NAMALWA (cell line): ENCODE data around the gene CACNA1E.

Experiments
- DNase-seq: peaks from one replicate; pipeline ENCODE4 v3.0.0-alpha.2; 2015; ENCODE audit warnings: low spot score

Gene CACNA1E

DNA sequence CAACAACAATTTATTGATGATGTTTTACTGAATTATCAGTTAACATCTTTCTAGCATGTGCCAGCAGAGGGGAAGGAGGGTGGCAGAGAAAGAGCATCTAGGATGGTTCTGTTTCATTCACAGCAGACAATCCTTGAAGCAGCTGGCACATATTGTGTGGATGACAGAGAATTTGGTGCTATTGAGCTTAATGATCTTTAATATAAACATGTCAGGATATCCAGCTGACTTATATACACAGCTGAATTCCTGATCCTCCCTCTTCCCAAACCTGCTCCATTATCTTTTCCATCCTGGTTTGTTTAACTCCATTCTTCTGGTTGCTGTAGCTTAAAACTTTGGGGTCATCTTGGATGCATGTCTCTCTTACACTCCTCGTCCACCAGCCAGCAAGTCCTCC lies 218.6 kb downstream of the CACNA1E start:
- DNase-seq: no peak

DNA sequence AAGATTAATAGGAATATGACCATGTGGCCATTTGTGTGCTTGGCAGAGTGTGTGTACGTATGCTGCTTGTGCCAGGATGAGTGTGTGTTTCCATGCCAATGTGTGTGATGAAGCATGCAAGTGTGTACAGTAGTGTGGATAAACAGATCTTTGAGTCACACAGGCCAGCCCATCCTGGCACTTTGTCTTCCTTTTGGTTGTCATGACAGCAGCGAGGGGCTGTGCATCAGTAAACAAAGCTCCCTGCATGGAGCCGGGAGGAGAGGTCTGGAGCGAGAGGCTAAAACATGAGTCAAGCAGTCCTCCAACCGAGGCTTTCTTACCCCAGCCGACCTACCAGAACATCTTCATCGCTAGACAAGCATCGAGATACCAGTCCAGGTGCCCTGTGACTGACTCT lies 221.2 kb downstream of the CACNA1E start:
- DNase-seq: no peak

DNA sequence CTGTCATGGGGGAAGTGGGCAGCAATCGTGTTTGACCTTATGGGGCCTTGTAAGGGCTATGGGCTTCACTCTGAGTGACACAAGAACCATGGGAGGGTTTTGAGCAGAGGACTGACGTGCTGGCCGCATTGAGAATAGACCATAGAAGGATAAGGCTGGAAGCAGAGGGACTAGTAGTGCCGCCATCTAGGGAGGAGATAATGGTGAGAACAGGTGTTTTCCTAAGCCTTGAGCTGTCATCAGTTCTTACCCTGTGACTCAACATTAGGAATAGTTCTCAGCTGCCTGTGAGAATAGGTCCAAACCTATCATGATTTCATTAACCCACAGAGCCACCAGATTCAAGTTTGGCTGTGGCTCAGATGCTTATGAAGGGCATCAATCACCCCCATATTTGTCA lies 228.5 kb downstream of the CACNA1E start:
- no peak for DNase-seq

DNA sequence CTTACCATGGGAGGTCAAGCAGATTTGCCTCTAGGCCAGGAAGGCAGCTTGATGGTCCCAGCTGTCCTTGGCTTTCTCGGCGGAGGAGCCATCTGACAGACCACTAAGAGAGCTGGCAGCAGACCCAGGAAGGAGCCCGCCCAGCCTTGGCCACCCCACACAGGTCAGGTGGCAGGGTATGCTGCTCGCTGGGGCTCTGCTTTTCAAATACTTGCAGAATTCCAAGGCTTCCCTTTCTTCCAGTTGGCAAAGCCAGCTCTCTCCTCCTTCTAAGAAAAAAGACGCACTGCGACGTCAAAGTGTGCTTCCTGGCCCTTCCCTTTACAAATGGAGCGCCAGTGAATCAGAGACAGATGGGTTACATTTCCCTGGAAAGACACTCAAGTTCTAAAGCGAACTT lies 229.4 kb downstream of the CACNA1E start:
- no peak for DNase-seq

DNA sequence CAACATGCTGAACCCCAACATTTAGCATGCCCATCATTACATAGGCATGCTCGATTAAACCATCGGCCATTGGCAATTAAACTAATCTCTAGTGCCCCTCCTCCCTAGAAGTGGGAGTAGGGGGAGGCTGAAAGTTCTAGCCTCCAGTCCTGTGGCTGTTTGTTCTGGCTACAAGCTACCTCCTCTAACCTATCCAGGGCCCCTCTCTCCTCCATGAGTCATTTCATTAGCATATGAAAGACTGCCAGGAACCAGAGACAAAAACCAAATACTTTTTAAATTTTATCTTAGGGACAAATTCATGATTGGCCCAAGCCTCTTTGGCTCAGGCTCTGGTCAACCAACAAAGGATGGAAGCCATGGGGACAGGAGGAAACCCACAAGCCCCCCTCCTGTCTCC lies 231.1 kb downstream of the CACNA1E start:
- no peak for DNase-seq

DNA sequence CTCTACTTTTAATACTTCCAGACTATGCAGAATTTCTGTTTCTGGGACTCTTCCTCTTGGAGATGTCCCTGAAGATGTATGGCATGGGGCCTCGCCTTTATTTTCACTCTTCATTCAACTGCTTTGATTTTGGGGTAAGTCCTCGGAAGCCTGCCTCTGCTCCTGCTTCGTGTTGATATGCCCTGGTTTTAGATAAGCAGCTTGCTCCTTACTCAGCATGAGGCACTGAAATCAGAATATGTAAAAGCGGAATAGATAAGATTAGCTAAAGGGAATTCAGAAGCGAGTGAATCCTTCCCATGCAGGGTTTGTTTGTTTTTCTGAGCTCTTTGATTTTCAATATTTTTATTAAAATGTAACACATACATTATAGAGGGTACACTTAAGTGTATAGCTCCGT lies 234.7 kb downstream of the CACNA1E start:
- DNase-seq: no peak

DNA sequence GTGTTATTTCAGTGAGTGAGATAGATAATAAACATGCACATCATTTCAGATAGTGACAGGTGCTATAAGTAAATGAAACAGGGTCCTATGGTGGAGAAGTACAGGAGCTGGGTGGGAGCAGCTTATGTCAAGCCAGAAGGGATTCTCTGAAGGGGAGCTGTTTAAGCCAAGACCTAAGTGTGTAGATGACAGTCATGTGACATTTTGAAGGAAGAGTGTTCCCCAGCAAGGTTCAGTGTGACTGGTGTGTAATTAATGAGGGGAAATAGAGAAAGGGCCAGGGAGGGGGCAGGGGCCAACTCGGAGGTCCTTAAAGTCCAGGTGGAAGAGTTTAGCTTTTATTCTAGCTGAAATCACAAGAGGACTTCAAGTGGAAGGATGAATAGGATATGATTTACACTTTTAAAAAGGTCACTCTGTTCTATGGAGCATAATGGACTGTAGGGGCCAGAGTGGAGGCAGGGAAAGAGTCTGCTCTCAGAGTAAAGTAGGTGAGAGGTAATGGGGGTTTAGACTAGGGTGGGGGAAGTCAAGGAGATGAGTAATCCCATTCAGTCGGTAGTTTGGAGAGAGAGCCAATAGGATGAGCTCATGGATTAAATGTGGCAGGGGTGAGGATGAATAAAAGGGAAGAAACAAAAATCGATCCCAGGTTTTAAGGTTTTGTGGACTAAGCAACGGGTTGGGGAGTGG lies 243.1 kb downstream of the CACNA1E start:
- DNase-seq: no peak

DNA sequence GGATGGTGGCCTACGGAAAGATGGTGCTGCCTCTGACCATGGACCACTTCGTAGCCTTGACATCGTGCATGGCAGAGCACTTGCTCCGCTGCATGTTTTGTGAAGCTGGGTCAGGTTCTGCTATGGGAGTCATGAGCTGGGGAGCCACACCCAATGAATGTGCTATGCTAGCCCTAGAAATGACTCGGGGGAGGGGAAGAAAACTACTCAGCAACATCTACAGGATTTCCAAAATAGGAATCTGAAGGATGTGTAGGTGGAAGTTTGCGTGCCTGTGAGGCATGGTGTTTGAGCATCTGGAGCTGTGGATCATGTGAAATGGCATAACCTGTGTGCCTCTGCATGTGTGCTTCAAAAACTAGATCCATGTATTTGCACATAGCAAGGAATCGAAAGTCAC lies 247.3 kb downstream of the CACNA1E start:
- DNase-seq: no peak

DNA sequence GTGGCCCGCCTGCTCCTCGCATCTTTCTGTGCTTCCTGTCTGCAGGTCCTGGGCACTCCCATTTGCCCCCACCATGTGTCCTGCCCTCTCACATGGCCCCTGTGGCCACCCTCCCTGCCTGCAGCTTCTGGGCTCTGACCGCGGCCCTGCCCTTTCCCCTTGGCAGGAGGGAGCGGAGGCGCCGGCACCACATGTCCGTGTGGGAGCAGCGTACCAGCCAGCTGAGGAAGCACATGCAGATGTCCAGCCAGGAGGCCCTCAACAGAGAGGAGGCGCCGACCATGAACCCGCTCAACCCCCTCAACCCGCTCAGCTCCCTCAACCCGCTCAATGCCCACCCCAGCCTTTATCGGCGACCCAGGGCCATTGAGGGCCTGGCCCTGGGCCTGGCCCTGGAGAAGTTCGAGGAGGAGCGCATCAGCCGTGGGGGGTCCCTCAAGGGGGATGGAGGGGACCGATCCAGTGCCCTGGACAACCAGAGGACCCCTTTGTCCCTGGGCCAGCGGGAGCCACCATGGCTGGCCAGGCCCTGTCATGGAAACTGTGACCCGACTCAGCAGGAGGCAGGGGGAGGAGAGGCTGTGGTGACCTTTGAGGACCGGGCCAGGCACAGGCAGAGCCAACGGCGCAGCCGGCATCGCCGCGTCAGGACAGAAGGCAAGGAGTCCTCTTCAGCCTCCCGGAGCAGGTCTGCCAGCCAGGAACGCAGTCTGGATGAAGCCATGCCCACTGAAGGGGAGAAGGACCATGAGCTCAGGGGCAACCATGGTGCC lies 249.1 kb downstream of the CACNA1E start:
- no peak for DNase-seq

DNA sequence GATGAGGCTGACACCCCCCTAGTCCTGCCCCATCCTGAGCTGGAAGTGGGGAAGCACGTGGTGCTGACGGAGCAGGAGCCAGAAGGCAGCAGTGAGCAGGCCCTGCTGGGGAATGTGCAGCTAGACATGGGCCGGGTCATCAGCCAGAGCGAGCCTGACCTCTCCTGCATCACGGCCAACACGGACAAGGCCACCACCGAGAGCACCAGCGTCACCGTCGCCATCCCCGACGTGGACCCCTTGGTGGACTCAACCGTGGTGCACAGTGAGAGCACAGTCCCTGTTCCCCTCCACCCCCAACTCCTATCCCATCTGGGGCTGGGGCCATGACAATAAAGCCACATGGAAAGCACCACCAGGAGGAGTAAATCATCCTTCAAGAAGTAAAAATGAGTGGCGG lies 250.2 kb downstream of the CACNA1E start:
- DNase-seq: no peak

DNA sequence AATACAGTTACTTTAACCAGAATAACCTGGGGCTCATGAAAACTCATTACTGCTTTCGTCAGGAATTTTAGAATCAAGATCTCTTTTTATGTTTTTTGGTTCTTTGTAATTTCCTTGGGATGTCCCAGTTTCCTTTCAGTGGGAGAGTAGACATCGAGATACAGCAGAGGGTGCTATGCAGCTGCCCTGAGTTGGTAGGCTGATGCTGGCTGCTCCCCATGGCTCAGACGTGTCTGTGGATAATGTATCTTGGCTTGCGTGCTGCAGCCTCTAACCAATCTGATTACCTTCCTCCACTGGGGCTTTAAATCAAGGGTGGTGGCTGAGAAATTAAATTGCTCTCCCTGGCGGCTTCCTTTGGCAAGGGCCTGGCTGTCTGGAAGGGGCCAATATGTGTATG lies 253.7 kb downstream of the CACNA1E start:
- DNase-seq: no peak

DNA sequence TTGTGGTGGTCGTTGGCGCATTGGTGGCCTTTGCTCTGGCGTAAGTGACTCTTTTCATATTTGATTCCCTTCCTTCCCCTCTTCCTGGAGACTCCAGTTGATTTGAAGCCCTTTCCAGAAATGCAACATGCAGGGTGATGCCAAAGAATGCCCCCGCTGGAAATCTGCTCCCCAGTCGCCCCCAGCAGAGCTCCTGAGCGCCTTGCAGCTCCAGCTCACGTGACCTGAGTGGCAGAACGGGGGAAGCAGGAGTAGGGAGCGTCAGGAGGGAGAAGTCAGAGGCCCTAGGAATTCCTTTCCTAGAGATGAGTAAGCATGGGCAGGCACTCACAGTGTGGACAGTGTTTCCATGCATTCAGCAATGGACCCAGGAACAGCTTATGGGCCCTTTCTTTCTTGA lies 255.9 kb downstream of the CACNA1E start:
- no peak for DNase-seq

DNA sequence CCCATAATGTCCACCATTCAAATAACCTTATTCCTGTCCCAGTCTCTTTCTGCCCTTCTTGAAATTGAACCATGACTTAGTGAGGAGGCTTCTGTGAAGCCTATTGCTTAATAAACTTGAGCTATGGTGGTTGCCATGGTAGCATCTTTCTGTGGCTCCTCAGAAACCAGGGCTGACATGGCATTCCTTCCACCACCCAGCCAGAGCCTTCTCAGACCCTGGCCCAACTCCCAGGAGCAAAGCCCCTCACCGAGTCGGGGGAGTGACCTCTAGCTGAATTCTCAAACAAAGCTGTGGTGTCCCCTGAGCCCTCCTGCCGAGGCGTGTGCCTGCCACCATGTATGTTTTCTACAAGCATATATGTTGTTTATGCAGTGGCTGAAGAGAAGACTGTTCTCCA lies 259.1 kb downstream of the CACNA1E start:
- no peak for DNase-seq

DNA sequence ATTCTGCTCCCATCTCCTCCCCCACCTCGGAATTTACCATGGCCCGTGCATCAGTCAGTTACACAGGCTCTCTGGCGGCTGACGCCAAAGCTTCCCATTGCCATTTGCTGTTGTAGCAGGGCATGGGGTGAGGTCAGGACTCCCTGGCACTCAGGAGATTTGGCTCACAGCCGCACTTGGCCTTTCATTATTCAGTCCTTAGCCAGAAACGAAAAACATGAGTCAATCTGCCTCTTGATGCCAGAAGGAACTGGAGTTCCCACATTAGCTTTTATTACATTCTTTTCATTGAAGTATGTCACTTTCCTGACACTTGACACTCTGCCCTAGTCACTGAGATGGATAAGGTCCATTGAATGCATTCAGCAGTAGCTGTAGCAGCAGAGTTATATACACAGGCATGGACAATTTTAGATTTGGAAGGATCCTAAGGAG lies 260.6 kb downstream of the CACNA1E start:
- no peak for DNase-seq

DNA sequence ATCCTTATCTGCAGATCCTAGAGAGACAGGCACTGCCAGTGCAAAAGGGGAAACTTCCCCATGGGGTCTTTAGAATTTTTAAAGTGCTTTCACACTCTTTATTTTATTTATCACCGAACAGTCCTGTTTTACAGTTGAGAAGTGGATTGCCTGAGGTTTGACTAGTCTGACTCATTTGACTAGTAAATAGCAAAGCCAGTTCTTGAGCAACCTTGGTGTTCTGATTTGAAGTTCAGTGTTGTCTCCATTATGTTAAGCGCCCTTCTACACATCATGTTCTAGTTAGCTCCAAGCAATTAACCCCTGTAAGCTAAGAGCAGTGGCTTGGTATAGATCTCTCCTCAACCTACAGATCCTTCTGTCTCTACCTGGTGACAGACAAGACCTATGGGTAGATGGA lies 262.9 kb downstream of the CACNA1E start:
- no peak for DNase-seq

DNA sequence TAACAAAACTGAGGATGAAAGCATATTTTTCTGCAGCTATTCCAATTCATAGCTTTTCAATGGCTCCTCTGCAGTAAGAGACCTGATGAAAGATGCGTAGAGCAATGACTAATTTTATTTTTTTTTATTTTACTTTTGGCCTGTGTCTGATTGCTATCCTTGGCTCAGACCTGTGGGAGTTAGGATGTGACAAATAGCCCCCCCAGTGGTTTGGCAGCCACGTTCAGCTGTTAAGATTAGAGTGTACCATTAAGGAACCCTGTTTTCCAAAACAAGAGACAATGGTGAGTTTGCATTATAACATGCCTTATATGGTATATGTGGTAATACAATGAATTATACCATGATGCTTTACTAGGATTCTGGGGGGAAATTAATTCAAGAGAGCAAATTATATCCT lies 264.7 kb downstream of the CACNA1E start:
- DNase-seq: no peak

DNA sequence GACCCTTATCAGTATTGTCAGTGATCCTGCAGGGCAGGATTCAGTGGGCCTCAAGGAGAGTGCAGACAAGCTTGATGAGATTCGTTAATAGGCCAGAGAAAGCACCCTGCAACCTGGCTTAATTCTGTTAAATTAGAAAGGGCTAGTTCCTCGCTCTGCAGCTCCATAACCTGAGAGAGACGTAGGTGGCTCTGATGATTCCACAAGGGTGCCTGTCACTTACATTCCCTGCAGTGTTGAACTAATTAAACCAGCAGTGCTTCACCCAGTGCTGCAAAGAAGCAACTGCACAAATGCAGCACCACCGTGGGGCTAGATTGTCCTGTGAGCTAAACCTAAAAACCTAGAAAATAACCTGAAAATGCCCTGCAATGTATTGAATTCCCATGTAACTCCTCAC lies 270.8 kb downstream of the CACNA1E start:
- DNase-seq: no peak

DNA sequence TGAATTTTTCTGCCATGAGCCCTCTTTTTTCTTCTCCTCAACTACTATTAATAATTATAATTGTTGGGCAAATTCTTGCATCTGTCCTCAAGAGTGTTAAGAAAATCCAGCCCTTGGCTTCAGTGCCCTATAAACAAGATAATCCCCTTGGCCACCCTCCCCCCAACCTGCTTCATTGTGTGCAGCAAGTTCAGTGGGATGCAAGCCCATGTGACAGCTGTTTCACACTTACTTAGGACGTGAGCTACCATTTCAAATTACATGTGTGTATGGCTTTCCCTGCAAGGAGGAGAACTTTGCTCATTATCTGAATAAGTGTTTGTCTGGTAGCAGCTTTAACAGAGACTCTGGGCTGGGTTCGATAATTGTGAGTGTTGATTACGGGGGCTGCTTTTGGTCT lies 276.2 kb downstream of the CACNA1E start:
- DNase-seq: no peak

DNA sequence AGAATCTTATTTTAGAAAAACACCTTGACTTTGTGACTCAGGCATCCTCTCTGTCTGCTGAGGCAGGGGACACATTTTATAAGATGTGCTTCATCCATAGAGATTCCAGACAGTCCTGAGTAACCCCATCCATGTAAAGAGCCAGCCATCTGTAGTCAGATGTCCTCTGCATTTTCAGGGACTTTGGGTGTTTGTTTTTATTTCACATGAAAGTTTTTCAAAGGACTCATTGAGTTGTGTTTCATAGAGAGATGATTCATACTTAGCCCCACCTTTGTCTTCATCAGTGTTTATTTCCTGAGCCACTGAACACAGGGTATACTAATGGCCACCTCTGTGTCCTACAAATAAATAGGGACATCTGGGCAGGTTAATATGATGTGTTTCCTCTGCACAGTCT lies 280.4 kb downstream of the CACNA1E start:
- DNase-seq: no peak

DNA sequence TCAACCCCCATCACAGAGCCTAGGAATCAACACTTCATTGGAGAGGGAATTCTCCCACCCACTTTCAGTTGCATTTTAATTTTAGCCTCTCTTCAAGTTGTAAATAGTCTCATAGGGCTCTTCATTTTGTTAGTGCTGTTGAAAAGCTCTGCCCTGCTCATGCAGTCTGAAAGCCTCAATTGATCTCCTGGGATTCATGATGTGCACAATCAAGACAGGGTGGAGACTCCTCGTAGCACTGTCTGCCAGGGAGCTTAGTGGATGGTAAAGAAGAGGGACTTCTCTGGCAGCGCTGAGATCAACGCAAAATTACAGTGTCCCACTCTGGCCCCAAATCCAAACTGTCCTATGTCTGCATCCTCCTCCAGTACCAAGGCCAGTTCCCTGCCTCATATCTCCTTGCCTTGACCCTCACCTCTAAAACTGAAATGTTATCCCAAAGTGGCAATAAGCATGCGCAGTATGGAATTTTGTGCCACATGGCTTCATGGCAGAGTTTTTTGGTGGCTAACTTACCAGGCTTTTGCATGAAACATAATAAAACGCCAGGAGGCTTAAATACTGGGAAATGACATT lies 282.2 kb downstream of the CACNA1E start:
- no peak for DNase-seq

DNA sequence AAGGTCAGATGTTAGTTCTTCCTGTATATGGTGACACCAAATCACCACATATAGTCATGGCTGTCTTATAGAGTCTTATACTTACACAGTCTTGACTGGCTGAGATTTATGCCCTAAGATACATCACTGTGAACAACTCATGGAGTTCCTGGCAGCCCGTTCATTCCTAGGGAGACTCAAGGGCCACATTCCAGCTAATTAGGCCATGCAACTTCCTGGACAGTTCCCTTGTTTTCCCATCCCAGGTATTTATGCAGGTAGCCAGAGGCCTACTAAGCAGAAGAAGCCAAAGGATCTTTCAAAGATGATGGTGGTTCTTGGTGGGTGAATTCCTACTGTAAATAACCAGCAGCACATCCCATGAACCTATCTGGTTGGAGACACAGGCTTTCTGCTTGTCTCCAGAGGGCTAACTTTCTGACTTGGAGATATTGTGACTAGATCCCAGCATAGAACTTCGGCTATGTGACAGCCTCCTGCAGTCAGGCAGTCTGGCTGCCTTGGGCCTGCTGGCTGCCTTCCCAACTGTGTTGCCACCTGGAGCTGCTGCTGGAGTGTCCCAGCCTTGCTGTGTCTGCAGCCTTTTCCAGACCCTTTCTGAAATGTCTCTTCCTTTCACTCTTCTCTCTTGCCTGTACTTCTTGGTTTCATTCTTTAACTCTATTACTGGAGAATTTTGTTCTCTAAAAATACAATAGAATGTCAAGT lies 283.8 kb downstream of the CACNA1E start:
- DNase-seq: no peak

DNA sequence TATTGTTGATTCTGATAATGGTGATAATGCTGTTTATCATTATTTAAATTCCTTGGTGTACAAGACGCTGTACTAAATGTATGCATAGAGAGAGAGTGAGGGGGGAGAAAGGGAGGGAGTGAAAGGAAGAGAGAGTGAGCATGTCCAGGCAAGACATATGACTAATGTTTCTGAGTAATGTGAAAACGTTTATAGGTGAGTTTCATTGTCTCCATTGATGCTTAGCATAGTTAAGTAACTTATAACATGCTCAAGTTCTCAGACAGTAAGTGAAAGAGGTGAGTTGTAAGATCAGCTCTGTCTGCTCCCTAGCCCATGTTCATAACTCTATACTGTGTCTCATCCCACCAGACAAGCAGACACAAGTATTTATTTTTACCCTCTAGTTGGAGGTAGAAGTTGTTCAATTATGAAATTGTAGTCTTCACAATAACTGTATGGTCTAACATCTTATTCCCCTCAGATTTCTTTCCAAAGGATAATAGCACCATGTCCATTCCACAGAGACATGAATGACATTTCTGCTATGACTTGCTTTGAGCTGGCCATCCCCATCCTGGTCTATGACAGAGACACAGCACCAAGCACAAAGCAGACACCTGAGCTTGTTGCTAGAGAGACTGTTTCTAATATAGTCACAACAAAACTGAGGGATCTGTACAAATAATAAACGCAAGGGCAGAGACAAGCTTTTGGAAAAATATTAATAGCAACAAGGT lies 285.1 kb downstream of the CACNA1E start:
- no peak for DNase-seq
